Amniotic epithelial cell (primary cell): Measurements from ENCODE around the gene NUPR1.
"Not testable (repeated sequence)": the region's sequence is repeated elsewhere in the genome, so short reads cannot be mapped to it uniquely, and the experiment has no call there.

Source experiments
- DNase-seq: peaks from one replicate; pipeline ENCODE4 v3.0.0-alpha.2; 2010; ENCODE audit warnings: low read depth

NUPR1 gene

GRCh38 chr16:28554634-28555423, 16.1 kb upstream of the NUPR1 start:
- DNase-seq: no peak

GRCh38 chr16:28553776-28554633, 15.2 kb upstream of the NUPR1 start, which contains the start of gene SGF29:
TSS of gene SGF29 (plus strand) at chr16:28553920. CDS start at chr16:28581070, 27,150 bp downstream.
- DNase-seq: peak; percentile 85

- DNase-seq: peak; percentile 27
These were observed 10.6 kb upstream of the NUPR1 start for GRCh38 chr16:28549301-28549899.

GRCh38 chr16:28548306-28548802, 9.6 kb upstream of the NUPR1 start:
- DNase-seq: no peak

GRCh38 chr16:28546626-28547025, 7.9 kb upstream of the NUPR1 start:
- no peak for DNase-seq

GRCh38 chr16:28545964-28546363, 7.2 kb upstream of the NUPR1 start:
- not testable (repeated sequence) for DNase-seq

GRCh38 chr16:28544998-28545397, 6.2 kb upstream of the NUPR1 start:
- DNase-seq: no peak

- peak; percentile 56 for DNase-seq
These were observed 4.3 kb upstream of the NUPR1 start for GRCh38 chr16:28543072-28543471.

- no peak for DNase-seq
These were observed 3.9 kb upstream of the NUPR1 start for GRCh38 chr16:28542646-28543045.

GRCh38 chr16:28540346-28540745, 1.6 kb upstream of the NUPR1 start:
- DNase-seq: no peak

GRCh38 chr16:28537964-28538732, 626 bp downstream of the NUPR1 start:
- no peak for DNase-seq

- DNase-seq: no peak
These were observed 1.7 kb downstream of the NUPR1 start for GRCh38 chr16:28537076-28537475.

GRCh38 chr16:28534542-28535373, 4.0 kb downstream of the NUPR1 start:
- DNase-seq: peak; percentile 60

GRCh38 chr16:28532940-28533647, 5.7 kb downstream of the NUPR1 start:
- DNase-seq: no peak

- no peak for DNase-seq
These were observed 6.7 kb downstream of the NUPR1 start for GRCh38 chr16:28531777-28532744.

GRCh38 chr16:28529124-28529523, 9.7 kb downstream of the NUPR1 start:
- DNase-seq: no peak

GRCh38 chr16:28528463-28528867, 10.3 kb downstream of the NUPR1 start:
- DNase-seq: no peak

GRCh38 chr16:28527985-28528384, 10.8 kb downstream of the NUPR1 start:
- DNase-seq: no peak
